GM23248 (cell line): Measurements from ENCODE around the gene MTERF2.

ENCODE experiments used
- EZH2 ChIP-seq: fragments of 200-600 bp; sonication (generic); IDR thresholded peaks from 2 replicates; pipeline ENCODE4 v1.6.1; 2018; ENCODE audit warnings: antibody characterized with exemption, mild to moderate bottlenecking; ENCODE audit not compliant: insufficient read depth, poor library complexity, severe bottlenecking
- EZH2phosphoT487 ChIP-seq: fragments of 200-600 bp; sonication (generic); IDR thresholded peaks from 2 replicates; pipeline ENCODE4 v1.6.1; 2018; ENCODE audit warnings: antibody characterized with exemption, moderate library complexity, mild to moderate bottlenecking, low read depth; ENCODE audit not compliant: insufficient read depth

DNA sequence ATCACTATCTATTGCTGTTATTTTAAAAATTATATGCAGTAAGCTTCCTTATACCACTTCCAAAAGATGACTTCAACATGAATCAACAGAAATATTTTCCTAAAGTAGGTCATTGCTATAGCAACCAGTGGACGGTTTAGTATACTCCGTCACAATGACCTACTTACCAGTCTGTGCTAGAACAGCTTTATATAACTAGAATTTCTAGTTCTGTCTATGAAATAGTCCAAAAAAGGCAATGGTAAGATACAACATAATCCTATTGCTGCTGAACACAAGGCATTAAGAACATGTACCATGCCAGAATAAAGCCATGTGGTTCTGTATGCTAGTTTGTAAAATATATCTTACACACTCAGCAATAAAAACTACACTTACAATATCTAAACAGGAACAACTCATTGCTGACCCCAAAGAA lies 40.7 kb upstream of the MTERF2 start:
- TF ChIP-seq EZH2phosphoT487 (no peak), EZH2 (no peak)
